ENCODE measurements around the gene NRTN. TPM values are rescaled to one million over a fixed set of nuclear protein-coding genes. Genes with fewer than 3 reads are reported as not detected.

The NRTN gene
- total and polyA plus RNA-seq, 10 donors, result 0.29 to 2.3 (median 0.32) TPM; not detected in 5

GRCh38 chr19:5784581-5785147 lies 20.2 kb upstream of the NRTN start, which contains the start of gene PRR22:
Gene PRR22 (minus strand): TSS chr19:5784746. CDS start chr19:5784660, 86 bp downstream.
- Histone ChIP-seq H3K36me3 (peaks cover 3 to 73% (median 64%) of the 10 kb centered on the region in 6 donors), H3K27me3 (replicated peaks in 1 of 7) (no peaks in the 10 kb centered on the region), H3K4me3 (no peak within 1 kb of the TSS), H3K4me1 (peaks cover 0 to 3% (median 1%) of the 10 kb centered on the region in 6 donors), H3K27ac (no peak within 1 kb of the TSS), H3K9me3 (no peaks in the 10 kb centered on the region)
- intact Hi-C loops (cut with DNase I; ENCODE audit: low total_unique reads), result no loop called here
- 84 to 95% (median 94%) methylated on average over 4 to 15 of the region's 15 CpGs for WGBS, 5 donors
- TF ChIP-seq CTCF (IDR thresholded peaks at IDR 0.05 in 8 of 11, conservative IDR thresholded peaks at IDR 0.05 in 3 of 11) (no peak), POLR2A (IDR thresholded peaks at IDR 0.05) (no peak), POLR2AphosphoS5 (IDR thresholded peaks at IDR 0.05) (no peak)
- no peak for DNase-seq

GRCh38 chr19:5785423-5785822 lies 19.4 kb upstream of the NRTN start:
- H3K27ac ChIP-seq, result no peak overlapping the region
- H3K4me1 ChIP-seq, result peaks cover 6 to 10% (median 9%) of the 10 kb centered on the region in 6 donors
- no peak for DNase-seq
- intact Hi-C loops (cut with DNase I; ENCODE audit: low total_unique reads), result no loop called here
- H3K9me3 ChIP-seq, result no peaks in the 10 kb centered on the region
- H3K27me3 ChIP-seq (replicated peaks in 1 of 7), result no peaks in the 10 kb centered on the region
- 94 to 100% (median 95%) methylated on average over 3 to 37 of the region's 37 CpGs for WGBS, 5 donors
- no peak overlapping the region for H3K4me3 ChIP-seq
- peak in 2 of 3 donors; percentile 29 to 63 for TF ChIP-seq POLR2AphosphoS5 (IDR thresholded peaks at IDR 0.05)
- TF ChIP-seq POLR2A (IDR thresholded peaks at IDR 0.05), result no peak
- H3K36me3 ChIP-seq, result peaks cover 3 to 78% (median 68%) of the 10 kb centered on the region in 6 donors

GRCh38 chr19:5786593-5787408 lies 18.1 kb upstream of the NRTN start:
- H3K27me3 ChIP-seq (replicated peaks in 1 of 7), result no peaks in the 10 kb centered on the region
- WGBS, 5 donors, result 88 to 95% (median 90%) methylated on average over 43 to 44 of the region's 44 CpGs
- H3K27ac ChIP-seq, result no peak overlapping the region
- peaks cover 0 to 3% (median 0%) of the 10 kb centered on the region in 8 donors for H3K9me3 ChIP-seq
- intact Hi-C loops (cut with DNase I; ENCODE audit: low total_unique reads), result no loop called here
- peaks cover 6 to 16% (median 11%) of the 10 kb centered on the region in 6 donors for H3K4me1 ChIP-seq
- peaks cover 3 to 78% (median 68%) of the 10 kb centered on the region in 6 donors for H3K36me3 ChIP-seq
- no peak overlapping the region for H3K4me3 ChIP-seq
- peak; percentile 68 for DNase-seq
- TF ChIP-seq POLR2AphosphoS5 (IDR thresholded peaks at IDR 0.05) (no peak), POLR2A (IDR thresholded peaks at IDR 0.05) (no peak), CTCF (IDR thresholded peaks at IDR 0.05 in 8 of 11, conservative IDR thresholded peaks at IDR 0.05 in 3 of 11) (no peak)

GRCh38 chr19:5787409-5788182 lies 17.3 kb upstream of the NRTN start:
- WGBS, 5 donors, result 92 to 95% (median 94%) methylated on average over 19 to 39 of the region's 39 CpGs
- no peak overlapping the region for H3K27ac ChIP-seq
- peaks cover 0 to 3% (median 0%) of the 10 kb centered on the region in 8 donors for H3K9me3 ChIP-seq
- DNase-seq, result peak; percentile 73
- H3K4me3 ChIP-seq, result no peak overlapping the region
- H3K4me1 ChIP-seq, result peaks cover 6 to 16% (median 11%) of the 10 kb centered on the region in 6 donors
- H3K36me3 ChIP-seq, result peaks cover 3 to 76% (median 68%) of the 10 kb centered on the region in 6 donors
- TF ChIP-seq CTCF (IDR thresholded peaks at IDR 0.05 in 8 of 11, conservative IDR thresholded peaks at IDR 0.05 in 3 of 11) (no peak), POLR2AphosphoS5 (IDR thresholded peaks at IDR 0.05) (peak in 1 of 3 donors; percentile 44), POLR2A (IDR thresholded peaks at IDR 0.05) (no peak)
- intact Hi-C loops (cut with DNase I; ENCODE audit: low total_unique reads), result no loop called here
- no peaks in the 10 kb centered on the region for H3K27me3 ChIP-seq (replicated peaks in 1 of 7)

All from spleen (tissue), 11 donors.